ENCODE measurements around the gene DMPK.

Gene DMPK

DNA sequence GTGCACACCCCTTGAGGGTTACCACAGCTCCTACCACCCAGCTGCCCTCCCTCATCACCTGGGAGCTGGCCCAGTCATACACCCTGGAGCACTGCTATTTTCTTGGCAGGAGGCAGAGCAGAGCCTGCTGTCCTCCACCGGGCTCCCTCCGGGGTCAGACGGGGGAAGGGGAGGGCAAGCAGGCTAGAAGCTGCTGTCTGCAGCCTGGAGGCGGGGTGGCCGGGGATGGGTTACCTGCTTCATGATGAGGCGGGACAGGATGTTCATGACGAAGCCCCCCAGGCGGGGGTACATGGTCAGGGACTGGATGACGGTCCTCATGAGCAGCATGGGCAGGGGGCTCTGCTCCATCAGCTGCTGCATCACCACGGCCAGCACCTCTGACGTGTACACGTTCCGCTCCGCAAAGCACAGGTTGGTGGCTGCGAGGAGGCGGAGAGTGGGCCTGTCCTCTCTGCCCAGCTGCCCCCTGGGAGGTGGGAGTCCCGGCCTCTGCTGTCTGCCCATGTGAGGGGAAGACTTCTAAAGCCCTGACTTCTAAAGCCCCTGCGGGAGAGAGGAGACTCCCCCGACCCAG is 35.5 kb upstream of the DMPK start:
- ChIA-PET POLR2A (no interaction called here), CTCF (interaction anchor here (1.4 to 1.8 kb wide), 2 partner anchors 10 to 260 kb away, joined by 4 to 6 read pairs; no protein-coding TSS in a partner anchor)

DNA sequence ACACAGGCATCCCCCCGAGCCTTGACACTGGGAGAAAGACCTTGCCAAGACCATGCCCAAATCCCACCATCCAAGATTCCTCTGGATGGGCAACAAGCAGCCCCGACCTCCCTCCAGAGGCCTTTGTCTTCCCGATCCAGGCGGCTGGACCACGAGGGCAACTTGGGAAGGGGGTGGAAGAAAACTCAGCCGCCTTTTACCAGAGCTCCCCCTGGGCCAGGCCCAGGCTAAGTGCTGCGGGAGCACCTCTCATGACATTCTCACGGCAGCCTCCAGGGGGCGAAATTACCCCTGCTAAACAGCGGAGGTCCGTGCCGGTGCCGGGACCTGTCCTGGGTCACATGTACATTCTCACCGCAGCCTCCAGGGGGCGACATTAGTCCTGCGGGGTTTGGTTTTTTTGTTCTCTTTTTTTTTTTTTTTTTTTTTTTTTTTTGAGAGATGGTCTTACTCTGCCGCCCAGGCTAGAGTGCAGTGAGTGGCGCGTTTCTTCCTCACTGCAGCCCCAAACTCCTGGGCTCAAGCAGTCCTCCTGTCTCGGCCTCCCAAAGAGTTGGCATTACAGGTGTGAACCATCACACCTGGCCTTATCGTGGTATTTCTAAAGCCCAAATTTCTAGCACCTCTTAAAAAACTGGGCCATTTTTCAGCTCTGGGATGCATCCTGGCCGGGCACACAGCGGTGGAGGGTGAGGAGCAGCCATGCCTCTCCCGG is 34.9 kb upstream of the DMPK start:
- ChIA-PET POLR2A (interaction anchor here (0.9 to 1.0 kb wide), 2 partner anchors 46 to 48 kb away, joined by 4 to 5 read pairs; partner anchors contain the start of genes SIX5 and SYMPK), CTCF (interaction anchor here (0.5 to 1.8 kb wide), 20 partner anchors 8 to 272 kb away, joined by 3 to 7 read pairs (median 4); partner anchors contain the start of gene SIX5)
- peak; percentile 99 for TF ChIP-seq ZNF384 (IDR thresholded peaks at IDR 0.05)
- TF ChIP-seq, protein P1, sequence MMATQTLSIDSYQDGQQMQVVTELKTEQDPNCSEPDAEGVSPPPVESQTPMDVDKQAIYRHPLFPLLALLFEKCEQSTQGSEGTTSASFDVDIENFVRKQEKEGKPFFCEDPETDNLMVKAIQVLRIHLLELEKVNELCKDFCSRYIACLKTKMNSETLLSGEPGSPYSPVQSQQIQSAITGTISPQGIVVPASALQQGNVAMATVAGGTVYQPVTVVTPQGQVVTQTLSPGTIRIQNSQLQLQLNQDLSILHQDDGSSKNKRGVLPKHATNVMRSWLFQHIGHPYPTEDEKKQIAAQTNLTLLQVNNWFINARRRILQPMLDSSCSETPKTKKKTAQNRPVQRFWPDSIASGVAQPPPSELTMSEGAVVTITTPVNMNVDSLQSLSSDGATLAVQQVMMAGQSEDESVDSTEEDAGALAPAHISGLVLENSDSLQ (IDR thresholded peaks at IDR 0.05) = no peak
- TF ChIP-seq ELF4 (IDR thresholded peaks at IDR 0.05) = no peak
- no peak for TF ChIP-seq ARNT (IDR thresholded peaks at IDR 0.05)
- no peak for TF ChIP-seq LEF1 (IDR thresholded peaks at IDR 0.05; ENCODE audit: borderline replicate concordance)
- no peak for TF ChIP-seq TARDBP (IDR thresholded peaks at IDR 0.05)
- no peak for TF ChIP-seq L3MBTL2 (conservative IDR thresholded peaks at IDR 0.05)
- peak; percentile 98 for DNase-seq (ENCODE audit: extremely low spot score)

More for the DNA sequence above, 35.5 kb upstream of the DMPK start:
- no peak for DNase-seq (ENCODE audit: extremely low spot score)
- TF ChIP-seq FOXA1 (IDR thresholded peaks at IDR 0.05) = no peak

DNA sequence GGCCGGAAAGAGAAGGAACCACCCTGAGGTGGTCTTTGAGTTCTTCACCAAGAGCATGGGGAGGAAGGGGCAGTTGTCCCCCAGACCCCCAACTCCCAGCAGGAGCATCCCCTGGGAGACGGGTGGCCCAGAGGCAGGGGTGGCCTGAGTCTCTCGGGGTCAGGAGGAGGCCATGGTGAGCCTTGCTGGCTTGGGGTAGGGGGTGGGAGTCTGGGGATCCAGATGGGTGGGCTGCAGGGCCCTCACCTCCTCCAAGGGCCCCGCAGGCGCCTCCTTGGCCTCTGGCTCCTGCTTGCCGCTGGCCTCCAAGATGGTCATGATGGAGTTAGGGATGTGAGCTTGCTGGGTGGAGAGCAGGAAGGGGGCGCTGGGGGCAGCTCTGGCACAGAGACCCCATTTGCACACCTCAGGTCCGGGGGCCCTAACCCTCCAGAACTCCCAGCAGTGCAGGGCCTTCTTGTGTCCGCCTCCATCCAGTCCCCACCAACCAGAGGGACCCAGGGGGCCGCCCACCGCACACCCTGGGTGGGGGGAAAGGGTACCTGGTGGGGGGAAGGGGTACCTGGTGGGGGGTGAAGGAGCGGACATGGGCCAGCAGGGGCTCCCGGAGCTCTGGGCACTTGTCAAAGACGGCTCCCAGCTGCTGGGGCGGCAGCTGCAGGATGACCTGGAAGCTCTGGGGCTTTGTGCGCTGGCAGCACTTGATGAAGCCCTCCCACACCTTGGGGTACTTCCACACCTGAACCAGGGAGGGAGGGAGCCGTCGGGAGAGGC is 34.1 kb upstream of the DMPK start:
- CTCF ChIA-PET = interaction anchor here (0.5 to 1.8 kb wide), 20 partner anchors 8 to 273 kb away, joined by 3 to 7 read pairs (median 4); partner anchors contain the start of gene SIX5
- DNase-seq (ENCODE audit: extremely low spot score) = no peak
- no peak for TF ChIP-seq CTBP1 (IDR thresholded peaks at IDR 0.05; ENCODE audit: borderline replicate concordance)
- TF ChIP-seq ARNT (IDR thresholded peaks at IDR 0.05) = no peak
- TF ChIP-seq LEF1 (IDR thresholded peaks at IDR 0.05; ENCODE audit: borderline replicate concordance) = no peak
- no peak for TF ChIP-seq FOXM1 (IDR thresholded peaks at IDR 0.05; ENCODE audit: borderline replicate concordance)
- TF ChIP-seq NFRKB (IDR thresholded peaks at IDR 0.05) = no peak
- no peak for TF ChIP-seq HDGF (IDR thresholded peaks at IDR 0.05; ENCODE audit: borderline replicate concordance)
- TF ChIP-seq L3MBTL2 (conservative IDR thresholded peaks at IDR 0.05) = no peak
- POLR2A ChIA-PET = interaction anchor here (0.9 to 1.0 kb wide), 2 partner anchors 47 kb away, joined by 4 to 5 read pairs; partner anchors contain the start of genes SIX5 and SYMPK

DNA sequence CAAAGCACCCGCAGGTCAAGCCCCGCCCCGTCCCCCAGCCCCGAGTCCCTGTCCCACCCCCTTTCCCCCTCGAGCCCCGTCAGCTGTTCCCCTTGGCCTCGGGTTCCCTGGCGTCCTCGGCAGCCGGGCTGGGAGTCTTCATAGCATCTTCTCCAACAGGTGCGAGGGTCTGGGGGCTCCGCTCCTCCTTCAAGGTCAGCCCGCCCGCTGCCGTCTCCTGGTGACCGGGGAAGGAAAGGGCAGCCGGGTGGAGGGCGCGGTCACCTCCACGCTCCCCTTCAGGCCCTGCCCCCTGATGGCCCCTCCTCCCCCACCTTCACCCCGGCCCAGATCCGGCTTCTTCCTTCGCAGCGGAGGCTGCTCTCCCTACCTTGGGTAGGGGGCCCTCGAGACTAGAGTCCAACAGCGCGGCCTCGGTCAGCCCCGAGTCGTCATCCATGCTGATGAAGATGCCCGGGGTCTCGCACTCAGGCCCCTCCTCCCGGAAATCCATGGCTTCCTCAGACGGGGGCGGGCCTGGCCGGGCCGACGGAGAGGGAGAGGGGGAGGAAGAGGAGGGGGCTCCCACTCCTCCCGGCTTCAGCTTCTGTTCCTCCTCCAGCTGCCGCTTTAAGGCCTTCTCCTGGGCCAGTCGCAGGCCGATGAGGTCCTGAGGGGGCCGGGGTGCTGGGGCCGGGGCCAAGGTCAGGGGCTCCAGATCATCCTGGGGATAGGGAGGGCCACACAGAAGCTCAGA is 33.4 kb upstream of the DMPK start:
- POLR2A ChIA-PET = no interaction called here
- no peak for DNase-seq (ENCODE audit: extremely low spot score)
- CTCF ChIA-PET = interaction anchor here (1.5 kb wide), 1 partner anchor 46 kb away, joined by 5 read pairs; the partner anchor contains the start of gene SIX5

DNA sequence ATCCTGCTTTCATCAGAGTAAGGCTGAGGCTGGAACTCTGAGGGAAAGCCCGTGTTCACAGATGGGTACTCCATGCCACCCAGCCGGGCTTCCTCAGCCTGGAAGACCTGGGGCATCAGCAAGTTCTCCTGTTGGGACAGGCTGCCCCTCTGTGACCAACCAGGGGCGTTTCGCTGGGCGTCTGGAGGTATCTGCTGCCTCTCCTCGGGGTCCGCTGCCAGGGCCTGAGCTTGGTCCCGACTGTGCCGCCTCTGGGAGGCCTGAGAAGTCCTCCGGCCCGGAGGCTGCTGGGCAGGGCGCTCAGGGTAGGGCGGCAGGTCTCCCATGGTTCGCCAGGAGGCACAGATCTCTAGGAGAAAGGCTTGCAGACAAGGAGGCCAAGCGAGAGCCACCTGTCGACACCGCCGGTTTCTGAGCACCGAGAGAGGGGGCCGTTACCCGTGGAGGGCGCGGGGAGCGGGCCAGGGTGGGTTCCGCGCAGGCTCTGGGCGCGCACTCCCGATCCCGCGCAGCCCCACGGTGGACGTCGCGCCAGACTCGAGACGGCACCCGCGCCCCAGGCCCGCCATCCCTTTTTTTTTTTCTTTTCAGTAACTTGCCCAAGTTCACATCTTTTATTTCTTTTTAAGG is 32.7 kb upstream of the DMPK start, which contains the start of gene RSPH6A:
RSPH6A (minus strand) TSS at position 458 of the 630 bp plus-strand sequence; CDS start at position 326, 132 bp downstream.
- ChIA-PET POLR2A (no interaction called here), CTCF (no interaction called here)
- no peak for TF ChIP-seq TARDBP (IDR thresholded peaks at IDR 0.05)
- no peak for TF ChIP-seq SP1 (IDR thresholded peaks at IDR 0.05)
- TF ChIP-seq NFRKB (IDR thresholded peaks at IDR 0.05) = no peak
- no peak for TF ChIP-seq ZNF384 (IDR thresholded peaks at IDR 0.05)
- no peak for TF ChIP-seq CTBP1 (IDR thresholded peaks at IDR 0.05; ENCODE audit: borderline replicate concordance)
- no peak for TF ChIP-seq FOXM1 (IDR thresholded peaks at IDR 0.05; ENCODE audit: borderline replicate concordance)
- no peak for TF ChIP-seq SUZ12 (IDR thresholded peaks at IDR 0.05)
- no peak for TF ChIP-seq HDGF (IDR thresholded peaks at IDR 0.05; ENCODE audit: borderline replicate concordance)
- no peak for TF ChIP-seq FOXK2 (IDR thresholded peaks at IDR 0.05)
- no peak for TF ChIP-seq BHLHE40 (IDR thresholded peaks at IDR 0.05; ENCODE audit: borderline replicate concordance)
- TF ChIP-seq FOXA1 (IDR thresholded peaks at IDR 0.05) = no peak
- TF ChIP-seq, protein P1 (IDR thresholded peaks at IDR 0.05) = no peak
- no peak for TF ChIP-seq ELF4 (IDR thresholded peaks at IDR 0.05)
- TF ChIP-seq L3MBTL2 (conservative IDR thresholded peaks at IDR 0.05) = no peak
- TF ChIP-seq LEF1 (IDR thresholded peaks at IDR 0.05; ENCODE audit: borderline replicate concordance) = no peak
- no peak for TF ChIP-seq ARNT (IDR thresholded peaks at IDR 0.05)
- no peak for DNase-seq (ENCODE audit: extremely low spot score)

More for the DNA sequence above, 33.4 kb upstream of the DMPK start:
- TF ChIP-seq ZNF384 (IDR thresholded peaks at IDR 0.05) = no peak
- no peak for TF ChIP-seq L3MBTL2 (conservative IDR thresholded peaks at IDR 0.05)
- no peak for TF ChIP-seq SP1 (IDR thresholded peaks at IDR 0.05)
- TF ChIP-seq NFRKB (IDR thresholded peaks at IDR 0.05) = no peak
- no peak for TF ChIP-seq ELF4 (IDR thresholded peaks at IDR 0.05)
- TF ChIP-seq, protein P1 (IDR thresholded peaks at IDR 0.05) = no peak
- no peak for TF ChIP-seq SUZ12 (IDR thresholded peaks at IDR 0.05)
- no peak for TF ChIP-seq FOXA1 (IDR thresholded peaks at IDR 0.05)
- no peak for TF ChIP-seq FOXK2 (IDR thresholded peaks at IDR 0.05)
- TF ChIP-seq FOXM1 (IDR thresholded peaks at IDR 0.05; ENCODE audit: borderline replicate concordance) = no peak
- TF ChIP-seq LEF1 (IDR thresholded peaks at IDR 0.05; ENCODE audit: borderline replicate concordance) = no peak
- no peak for TF ChIP-seq TARDBP (IDR thresholded peaks at IDR 0.05)
- no peak for TF ChIP-seq BHLHE40 (IDR thresholded peaks at IDR 0.05; ENCODE audit: borderline replicate concordance)
- no peak for TF ChIP-seq CTBP1 (IDR thresholded peaks at IDR 0.05; ENCODE audit: borderline replicate concordance)
- no peak for TF ChIP-seq HDGF (IDR thresholded peaks at IDR 0.05; ENCODE audit: borderline replicate concordance)
- no peak for TF ChIP-seq ARNT (IDR thresholded peaks at IDR 0.05)

Data from HEK293T (cell line).